Measurements from ENCODE around the gene ADAMTS18. TPM values are rescaled to one million over a fixed set of nuclear protein-coding genes. Genes with fewer than 3 reads are reported as not detected.

The ADAMTS18 gene
- total and polyA plus RNA-seq, 2 of the 8 experiments (the other 6 are each of a cell fraction or from before 2014, with no cell fraction given) = 0.05 to 0.19 TPM

DNA sequence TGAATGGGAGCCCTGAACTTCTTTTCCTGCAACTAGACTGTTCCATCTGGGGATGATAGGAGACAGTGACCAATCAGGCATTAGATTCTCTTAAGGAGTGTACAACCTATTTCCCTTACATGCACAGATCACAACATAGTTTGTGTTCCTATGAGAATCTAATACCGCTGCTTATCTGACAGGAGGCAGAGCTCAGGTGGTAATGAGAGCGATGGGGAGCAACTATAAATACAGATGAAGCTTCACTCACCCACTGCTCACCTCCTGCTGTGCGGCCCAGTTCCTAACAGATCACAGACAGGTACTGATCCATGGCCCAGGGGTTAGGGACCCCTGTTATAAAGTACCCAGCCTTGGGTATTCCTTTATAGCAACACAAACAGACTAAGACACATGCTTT, 17.4 kb upstream of the ADAMTS18 start:
- Histone ChIP-seq H2AFZ (ENCODE audit: low read length) (no peak overlapping the region), H2BK5ac (ENCODE audit: low read depth, low read length) (no peak overlapping the region), H2BK20ac (ENCODE audit: low read length) (no peak overlapping the region), H3K9me3 (ENCODE audit: insufficient read depth in 2 of 2, low read depth in 1 of 2, low read length in 1 of 2) (no peaks in the 10 kb centered on the region), H2BK15ac (ENCODE audit: low read length) (no peak overlapping the region), H3K79me2 (ENCODE audit: control insufficient read depth in 1 of 2, insufficient read depth in 2 of 2, low read length in 2 of 2) (no peaks in the 10 kb centered on the region), H4K20me1 (replicated peaks in 1 of 2; ENCODE audit: control insufficient read depth in 1 of 2, insufficient read depth in 2 of 2, low read length in 2 of 2) (no peaks in the 10 kb centered on the region), H2BK120ac (replicated peaks; ENCODE audit: low read depth, low read length) (no peak overlapping the region), H3K27me3 (replicated peaks in 1 of 4; ENCODE audit: control insufficient read depth in 3 of 4, extremely low read depth in 1 of 4, insufficient read depth in 3 of 4, low read length in 3 of 4) (no peaks in the 10 kb centered on the region), H4K91ac (replicated peaks; ENCODE audit: insufficient read length, low read length) (no peak overlapping the region), H4K8ac (ENCODE audit: extremely low read depth, insufficient read depth, low read length) (no peak overlapping the region), H3K14ac (ENCODE audit: insufficient read length) (no peak overlapping the region), H3K27ac (ENCODE audit: low read depth, low read length) (no peak overlapping the region), H3K56ac (replicated peaks; ENCODE audit: insufficient read length, low read depth, low read length) (no peak overlapping the region), H3K4me2 (ENCODE audit: insufficient read depth in 1 of 2, low read depth in 2 of 2, low read length in 2 of 2) (no peak overlapping the region), H3K36me3 (ENCODE audit: control insufficient read depth in 2 of 4, insufficient read depth in 4 of 4, low read length in 3 of 4) (no peaks in the 10 kb centered on the region), H3K79me1 (ENCODE audit: low read depth, low read length) (no peaks in the 10 kb centered on the region), H2BK12ac (ENCODE audit: low read depth, low read length) (no peak overlapping the region), H3K4me1 (replicated peaks in 1 of 4; ENCODE audit: control insufficient read depth in 3 of 4, insufficient read depth in 4 of 4, low read length in 3 of 4) (no peaks in the 10 kb centered on the region), H3K9ac (replicated peaks in 1 of 4; ENCODE audit: extremely low read depth in 1 of 4, low read depth in 3 of 4, low read length in 3 of 4) (no peak overlapping the region), H3K23ac (ENCODE audit: insufficient read length) (no peak overlapping the region), H3K4ac (replicated peaks; ENCODE audit: insufficient read length, low read depth, low read length) (no peak overlapping the region), H3K4me3 (ENCODE audit: extremely low read depth in 1 of 4, insufficient read depth in 2 of 4, low read depth in 3 of 4, low read length in 4 of 4) (no peak overlapping the region), H3K23me2 (ENCODE audit: low read depth, low read length) (no peaks in the 10 kb centered on the region), H4K5ac (ENCODE audit: insufficient read length, low read depth, low read length) (no peak overlapping the region), H2AK5ac (ENCODE audit: low read depth, low read length) (no peak overlapping the region), H3K18ac (ENCODE audit: extremely low read depth, low read length) (no peak overlapping the region)
- CTCF ChIA-PET (ENCODE audit: partially characterized antibody) = interaction anchor here (0.7 kb wide), 1 partner anchor 142 kb away, joined by 3 read pairs; no protein-coding TSS in a partner anchor
- POLR2A ChIA-PET (ENCODE audit: partially characterized antibody) = no interaction called here
- FAIRE-seq (no peak), DNase-seq (ENCODE audit: low read depth in 1 of 2, low spot score in 2 of 2) (no peak)
- 85% methylated on average over 3 of the region's 3 CpGs; no CpG with 5 or more reads in 1 of the 2 experiments for WGBS, 2 experiments (ENCODE audit: extremely low coverage in 1 of 2, insufficient coverage in 1 of 2, insufficient read length in 1 of 2, insufficient replicate concordance in 2 of 2, low coverage in 1 of 2, low lambda C conversion rate in 2 of 2, missing lambda C conversion rate in 1 of 2)
- TF ChIP-seq PHF8 (conservative IDR thresholded peaks at IDR 0.05; ENCODE audit: low read depth, low read length) (no peak), EP300 (IDR thresholded peaks at IDR 0.05; ENCODE audit: borderline replicate concordance in 1 of 2, low read depth in 2 of 2, low read length in 2 of 2) (no peak), POU5F1 (IDR thresholded peaks at IDR 0.05; ENCODE audit: low read depth, low read length) (no peak), RNF2 (IDR thresholded peaks at IDR 0.05; ENCODE audit: borderline replicate concordance, low read depth, low read length, missing control alignments, poor library complexity, severe bottlenecking) (no peak), GTF2F1 (IDR thresholded peaks at IDR 0.05; ENCODE audit: borderline replicate concordance, low read depth, low read length) (no peak), TBP (IDR thresholded peaks at IDR 0.05; ENCODE audit: low read depth, low read length) (no peak), RBBP5 (IDR thresholded peaks at IDR 0.05; ENCODE audit: borderline replicate concordance, low read depth, low read length) (no peak), JUN (IDR thresholded peaks at IDR 0.05; ENCODE audit: low read depth, low read length) (no peak), HDAC6 (IDR thresholded peaks at IDR 0.05; ENCODE audit: low read depth, low read length) (no peak), BCL11A (IDR thresholded peaks at IDR 0.05; ENCODE audit: low read depth in 2 of 2, low read length in 2 of 2) (no peak), EZH2 (IDR thresholded peaks at IDR 0.05; ENCODE audit: low read depth, low read length, severe bottlenecking) (no peak), SAP30 (IDR thresholded peaks at IDR 0.05; ENCODE audit: insufficient read depth, insufficient replicate concordance, low read length) (no peak)
- TF ChIP-seq, protein P1, sequence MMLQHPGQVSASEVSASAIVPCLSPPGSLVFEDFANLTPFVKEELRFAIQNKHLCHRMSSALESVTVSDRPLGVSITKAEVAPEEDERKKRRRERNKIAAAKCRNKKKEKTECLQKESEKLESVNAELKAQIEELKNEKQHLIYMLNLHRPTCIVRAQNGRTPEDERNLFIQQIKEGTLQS (IDR thresholded peaks at IDR 0.05; ENCODE audit: insufficient read depth, low read depth, low read length) = no peak

Measured in H1 (cell line).